KOPT-K1 (cell line): ENCODE measurements around the gene CDC73.
"Not testable (repeated sequence)": the region's sequence is repeated elsewhere in the genome, so short reads cannot be mapped to it uniquely, and the experiment has no call there.

Experiments used
- H3K27ac ChIP-seq: fragments of 200-600 bp; sonication (generic); 2 replicates; pipeline ENCODE4 v1.5.1; 2016; ENCODE audit warnings: antibody characterized with exemption, mild to moderate bottlenecking, low read depth, low read length; ENCODE audit not compliant: poor library complexity, severe bottlenecking
- H3K36me3 ChIP-seq: fragments of 200-600 bp; sonication (generic); 2 replicates; pipeline ENCODE4 v1.5.1; 2017; ENCODE audit warnings: antibody characterized with exemption, mild to moderate bottlenecking, low read length, moderate library complexity; ENCODE audit not compliant: insufficient read depth
- H3K9me3 ChIP-seq: fragments of 200-600 bp; sonication (generic); 2 replicates; pipeline ENCODE4 v1.5.1; 2017; ENCODE audit warnings: antibody characterized with exemption, low read length, mild to moderate bottlenecking; ENCODE audit not compliant: insufficient read depth, poor library complexity, severe bottlenecking

CDC73 gene

GRCh38 chr1:193216920-193217319, 95.1 kb downstream of the CDC73 start:
- Histone ChIP-seq H3K27ac (no peak overlapping the region), H3K9me3 (peaks cover 14% of the 10 kb centered on the region), H3K36me3 (peaks cover 69% of the 10 kb centered on the region)

GRCh38 chr1:193219391-193219790, 97.6 kb downstream of the CDC73 start:
- H3K9me3 ChIP-seq, result peaks cover 7% of the 10 kb centered on the region
- H3K36me3 ChIP-seq, result peaks cover 56% of the 10 kb centered on the region
- H3K27ac ChIP-seq, result no peak overlapping the region

GRCh38 chr1:193221651-193222050, 99.8 kb downstream of the CDC73 start:
- Histone ChIP-seq H3K9me3 (no peaks in the 10 kb centered on the region), H3K27ac (no peak overlapping the region), H3K36me3 (peaks cover 37% of the 10 kb centered on the region)

GRCh38 chr1:193222056-193222615, 100.3 kb downstream of the CDC73 start:
- H3K36me3 ChIP-seq, result peaks cover 32% of the 10 kb centered on the region
- no peak overlapping the region for H3K27ac ChIP-seq
- H3K9me3 ChIP-seq, result no peaks in the 10 kb centered on the region

GRCh38 chr1:193229136-193229535, 107.3 kb downstream of the CDC73 start:
- H3K27ac ChIP-seq, result no peak overlapping the region
- H3K9me3 ChIP-seq, result no peaks in the 10 kb centered on the region
- peaks cover 20% of the 10 kb centered on the region; the same call in 1 of the 2 replicates for H3K36me3 ChIP-seq

- H3K9me3 ChIP-seq, H3K27ac ChIP-seq: not testable (repeated sequence)
- H3K36me3 ChIP-seq, result peaks cover 33% of the 10 kb centered on the region
These were observed 109.3 kb downstream of the CDC73 start for GRCh38 chr1:193231146-193231545.

- no peak overlapping the region for H3K27ac ChIP-seq
These were observed 112.7 kb downstream of the CDC73 start for GRCh38 chr1:193234530-193234929.

GRCh38 chr1:193237381-193237978, 115.6 kb downstream of the CDC73 start:
- no peaks in the 10 kb centered on the region for H3K9me3 ChIP-seq
- H3K36me3 ChIP-seq, result peaks cover 45% of the 10 kb centered on the region
- H3K27ac ChIP-seq, result no peak overlapping the region

More at GRCh38 chr1:193234530-193234929, 112.7 kb downstream of the CDC73 start:
- Histone ChIP-seq H3K9me3 (no peaks in the 10 kb centered on the region), H3K36me3 (peaks cover 49% of the 10 kb centered on the region)

- Histone ChIP-seq H3K36me3 (peaks cover 34% of the 10 kb centered on the region), H3K27ac (no peak overlapping the region), H3K9me3 (no peaks in the 10 kb centered on the region)
These were observed 118.8 kb downstream of the CDC73 start for GRCh38 chr1:193240609-193241008.

- Histone ChIP-seq H3K27ac (no peak overlapping the region), H3K36me3 (peaks cover 28% of the 10 kb centered on the region), H3K9me3 (no peaks in the 10 kb centered on the region)
These were observed 119.4 kb downstream of the CDC73 start for GRCh38 chr1:193241132-193241827.

GRCh38 chr1:193242000-193242399, 120.2 kb downstream of the CDC73 start:
- no peak overlapping the region for H3K27ac ChIP-seq
- peaks cover 4% of the 10 kb centered on the region for H3K9me3 ChIP-seq
- peaks cover 26% of the 10 kb centered on the region for H3K36me3 ChIP-seq

- H3K36me3 ChIP-seq, result peaks cover 54% of the 10 kb centered on the region
- peaks cover 16% of the 10 kb centered on the region for H3K9me3 ChIP-seq
- no peak overlapping the region for H3K27ac ChIP-seq
These were observed 127.4 kb downstream of the CDC73 start for GRCh38 chr1:193249187-193249586.

- Histone ChIP-seq H3K27ac (no peak overlapping the region), H3K36me3 (peaks cover 44% of the 10 kb centered on the region), H3K9me3 (peaks cover 13% of the 10 kb centered on the region)
These were observed 130.1 kb downstream of the CDC73 start for GRCh38 chr1:193251950-193252349.

GRCh38 chr1:193256019-193256418, 134.2 kb downstream of the CDC73 start:
- Histone ChIP-seq H3K36me3 (peaks cover 35% of the 10 kb centered on the region), H3K9me3 (no peaks in the 10 kb centered on the region), H3K27ac (no peak overlapping the region)

GRCh38 chr1:193259636-193260035, 137.8 kb downstream of the CDC73 start:
- H3K9me3 ChIP-seq, result no peaks in the 10 kb centered on the region
- peaks cover 27% of the 10 kb centered on the region for H3K36me3 ChIP-seq
- no peak overlapping the region for H3K27ac ChIP-seq
